GM19023 (cell line): ENCODE measurements around the gene FAM234A.
"Not testable (repeated sequence)": the region's sequence is repeated elsewhere in the genome, so short reads cannot be mapped to it uniquely, and the experiment has no call there.

Source experiments
- ATAC-seq: cut with Tn5 transposase; IDR thresholded peaks from one replicate; pipeline ENCODE4 v1.9.1; 2021; ENCODE audit warnings: mild to moderate bottlenecking, moderate library complexity; ENCODE audit not compliant: unreplicated experiment

Gene FAM234A

DNA sequence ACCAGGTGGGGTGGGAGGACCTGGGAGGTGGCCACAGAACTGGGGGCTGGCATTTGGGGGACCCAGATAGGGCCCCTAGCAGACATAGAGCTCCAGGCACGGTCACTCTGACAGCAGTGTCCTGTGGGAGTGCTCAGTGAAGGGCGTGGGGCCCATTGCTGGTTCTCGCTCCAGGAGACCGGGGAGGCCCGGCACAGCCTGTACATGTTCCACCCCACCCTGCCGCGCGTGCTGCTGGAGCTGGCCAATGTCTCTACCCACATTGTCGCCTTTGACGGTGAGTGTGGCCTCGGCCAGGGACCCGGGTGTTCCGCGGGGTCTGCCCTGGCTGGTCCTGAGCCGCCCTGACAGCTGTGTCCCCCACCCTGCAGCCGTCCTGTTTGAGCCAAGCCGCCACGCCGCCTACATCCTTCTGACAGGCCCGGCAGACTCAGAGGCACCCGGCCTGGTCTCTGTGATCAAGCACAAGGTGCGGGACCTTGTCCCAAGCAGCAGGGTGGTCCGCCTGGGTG is 29.9 kb downstream of the FAM234A start:
- ATAC-seq, result no peak

- no peak for ATAC-seq
These were observed 30.4 kb downstream of the FAM234A start for GRCh38 chr16:265002-265529.

DNA sequence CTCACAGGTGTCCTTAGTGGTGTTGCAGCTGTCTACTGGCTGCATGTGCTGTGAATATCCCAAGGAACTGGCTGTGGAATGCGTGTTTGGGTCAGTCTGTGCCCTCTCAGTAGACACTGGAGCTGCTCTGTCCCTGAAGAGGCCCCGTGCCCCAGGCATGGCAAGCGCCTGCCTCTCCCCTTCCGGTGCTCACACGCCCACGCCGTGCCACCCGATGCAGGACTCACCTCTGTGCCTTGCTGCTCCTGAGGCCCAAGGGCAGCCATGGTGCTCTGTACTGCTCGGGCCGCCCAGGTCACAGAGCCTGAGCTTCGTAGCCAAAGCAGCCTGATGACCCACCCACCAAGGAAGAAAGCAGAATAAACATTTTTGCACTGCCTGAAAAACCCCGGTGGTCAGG is 31.1 kb downstream of the FAM234A start:
- no peak for ATAC-seq

- no peak for ATAC-seq
These were observed 31.9 kb downstream of the FAM234A start for GRCh38 chr16:266258-267164.

- ATAC-seq, result not testable (repeated sequence)
These were observed 32.9 kb downstream of the FAM234A start for GRCh38 chr16:267562-267961.

DNA sequence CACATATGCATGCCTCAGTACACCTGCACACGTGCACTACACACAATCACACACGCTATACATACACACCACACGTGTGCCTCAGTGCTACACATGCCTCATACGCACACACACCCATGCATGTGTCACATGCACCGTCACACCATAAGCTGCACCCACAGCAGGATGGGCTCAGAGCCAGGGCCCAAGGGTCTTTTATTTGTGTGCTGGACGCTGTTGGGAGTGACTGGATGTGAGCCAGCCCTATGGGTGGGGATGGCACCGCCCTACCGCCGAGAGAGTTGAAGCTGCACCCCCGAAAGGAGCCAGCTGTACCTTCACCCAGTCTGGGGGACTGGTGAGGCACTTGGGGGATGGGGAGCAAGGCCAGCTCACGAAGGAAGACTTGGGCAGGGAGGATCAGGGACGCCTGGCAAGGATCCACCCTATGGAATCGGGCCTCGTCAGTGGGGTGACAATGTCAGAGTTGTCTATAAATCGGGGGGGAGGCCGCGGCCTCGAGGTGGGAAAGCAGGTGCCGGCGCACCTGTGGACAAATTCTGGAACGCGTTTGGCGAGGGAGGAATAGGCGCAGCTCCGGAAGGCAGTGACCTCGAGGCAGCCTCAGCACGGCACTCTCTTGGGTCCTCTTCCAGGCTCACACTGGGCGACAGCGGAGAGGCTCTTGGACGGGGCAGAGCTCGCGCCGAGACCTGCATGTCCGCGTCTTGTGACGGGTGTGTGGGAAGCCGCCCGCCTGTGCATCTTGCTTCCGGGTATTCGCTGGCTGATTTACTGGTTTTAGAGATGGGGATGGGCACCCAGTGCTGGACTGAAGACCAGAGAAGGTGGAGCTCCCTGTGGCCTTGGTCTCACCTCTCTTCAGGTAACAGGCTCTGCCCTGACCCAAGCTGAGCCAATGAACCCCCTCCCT is 33.8 kb downstream of the FAM234A start:
- no peak for ATAC-seq

- no peak for ATAC-seq
These were observed 34.6 kb downstream of the FAM234A start for GRCh38 chr16:269061-269796.

DNA sequence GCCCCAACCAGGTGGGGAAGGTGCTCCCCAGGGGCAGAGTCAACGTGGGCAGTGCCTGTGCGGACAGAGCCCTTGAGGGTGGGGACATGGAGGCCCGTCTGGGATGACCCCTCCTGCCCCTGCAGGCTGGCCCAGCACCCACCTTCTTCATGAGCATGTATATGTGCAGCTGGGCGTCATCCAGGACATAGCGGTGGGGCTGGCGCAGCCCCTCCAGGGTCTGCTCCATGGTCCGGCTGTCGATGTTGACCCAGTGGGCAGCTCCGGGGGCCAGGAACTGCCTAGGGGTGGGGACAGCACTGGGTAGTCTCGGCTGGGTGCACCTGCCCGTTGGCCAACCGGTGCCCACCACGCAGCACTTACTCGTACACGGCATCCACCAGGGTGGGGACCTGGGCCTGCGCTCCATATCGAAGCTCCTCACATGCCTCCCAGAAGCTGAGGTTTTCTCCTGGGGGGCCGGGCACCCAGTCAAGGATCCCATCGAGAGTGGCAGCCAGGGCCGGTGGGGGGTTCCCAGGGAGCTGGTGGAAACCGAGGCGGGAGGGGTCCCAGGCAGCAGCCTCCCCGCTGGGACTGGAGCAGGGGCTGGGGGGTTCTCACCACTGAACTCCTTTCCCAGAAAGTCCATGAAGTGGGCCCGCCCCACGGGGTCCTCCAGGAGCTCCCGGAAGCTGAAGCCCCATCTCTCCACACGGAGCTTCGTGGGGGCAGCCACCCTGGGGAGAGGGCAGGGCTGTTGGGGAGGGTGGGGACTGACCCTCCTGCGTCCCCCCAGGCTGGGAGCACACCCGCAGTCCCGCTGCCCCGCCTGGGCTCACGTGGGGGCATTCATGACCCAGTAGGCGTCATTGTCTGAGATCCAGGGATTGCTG is 36.0 kb downstream of the FAM234A start:
- ATAC-seq, result no peak

- ATAC-seq, result no peak
These were observed 38.3 kb downstream of the FAM234A start for GRCh38 chr16:272633-273546.

GRCh38 chr16:273547-274421 is 39.2 kb downstream of the FAM234A start:
- no peak for ATAC-seq

GRCh38 chr16:275041-275641 is 40.5 kb downstream of the FAM234A start:
- no peak for ATAC-seq

GRCh38 chr16:275786-276232 is 41.2 kb downstream of the FAM234A start, which contains the start of gene RGS11:
Gene RGS11, minus strand, starts transcription at chr16:275944. Its CDS starts 33 bp downstream, at chr16:275911.
- no peak for ATAC-seq

DNA sequence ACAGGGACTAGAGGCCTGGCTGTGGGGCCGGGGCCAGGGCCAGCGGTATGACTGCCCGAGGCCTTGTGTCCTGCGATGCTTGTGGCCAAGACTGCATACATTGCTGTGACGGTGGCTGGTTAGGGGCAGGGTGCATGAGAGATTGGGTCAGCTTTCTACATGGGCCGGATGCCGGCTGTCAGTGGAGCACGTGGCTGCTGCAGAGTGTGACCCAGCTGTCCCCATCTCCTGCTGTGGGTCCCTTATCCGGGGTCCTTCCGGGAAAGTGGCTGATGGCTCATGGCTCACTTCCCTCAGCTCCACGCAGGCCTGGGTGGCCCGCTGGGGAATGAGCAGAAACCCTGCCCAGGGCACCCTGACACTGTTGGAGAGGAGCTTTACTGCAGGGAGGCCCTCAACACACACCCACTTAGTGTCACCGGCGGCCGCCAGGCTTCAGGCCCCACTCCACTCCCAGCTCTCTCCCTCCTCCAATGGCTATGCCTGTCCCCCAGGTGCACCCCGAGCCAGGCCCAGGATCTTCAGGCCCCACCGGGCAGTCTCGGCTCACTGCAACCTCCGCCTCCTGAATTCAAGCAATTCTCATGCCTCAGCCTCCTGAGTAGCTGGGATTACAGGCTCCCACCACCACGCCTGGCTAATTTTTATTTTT is 41.9 kb downstream of the FAM234A start:
- ATAC-seq, result no peak

DNA sequence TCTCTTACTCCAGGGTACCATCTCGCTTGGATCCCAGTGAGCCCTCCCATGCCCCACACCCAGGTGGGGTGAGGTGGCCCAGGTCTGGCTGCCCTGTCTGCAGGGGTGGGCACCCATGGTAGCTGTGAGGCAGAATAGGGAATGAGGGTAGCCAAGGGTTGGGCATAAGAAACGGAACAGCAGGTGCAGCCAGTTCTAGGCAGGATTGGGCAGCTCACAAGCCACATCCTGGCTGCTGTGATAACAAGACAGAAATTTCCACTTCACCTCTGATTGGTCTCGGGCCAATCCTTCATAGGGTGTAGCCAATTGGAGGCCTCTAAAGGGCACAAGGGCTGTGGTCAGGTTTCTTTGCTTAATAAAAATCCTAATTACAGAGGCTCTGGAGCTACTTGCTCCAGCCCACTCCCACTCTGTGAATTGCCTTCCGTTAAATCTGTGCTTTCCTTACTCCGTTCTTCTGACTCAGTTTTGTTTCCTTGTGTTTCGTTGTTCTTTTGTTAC is 44.3 kb downstream of the FAM234A start:
- no peak for ATAC-seq

DNA sequence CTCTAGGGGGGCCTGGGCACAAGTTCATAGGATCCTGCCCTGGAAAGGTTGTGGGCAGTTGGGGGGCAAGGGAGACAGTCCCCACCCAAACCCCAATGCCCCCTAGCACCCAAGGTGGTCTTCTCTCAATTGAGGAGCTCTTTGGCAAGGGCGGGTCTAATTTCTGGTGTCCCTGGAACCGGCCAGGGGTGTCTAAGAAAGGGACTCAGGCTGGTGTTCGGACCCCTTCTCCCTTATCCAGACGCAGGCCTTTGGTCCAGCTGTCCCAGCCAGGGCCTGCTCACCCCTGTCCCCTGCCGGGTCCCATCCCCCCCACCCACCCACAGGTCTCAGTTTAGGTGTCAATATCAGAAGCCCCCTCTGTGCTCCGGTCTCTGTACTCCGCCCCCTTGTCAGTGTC is 44.9 kb downstream of the FAM234A start:
- no peak for ATAC-seq

GRCh38 chr16:280005-280460 is 45.4 kb downstream of the FAM234A start:
- ATAC-seq, result no peak
